ENCODE results near the gene AKNAD1.
"Not testable (repeated sequence)": the region's sequence is repeated elsewhere in the genome, so short reads cannot be mapped to it uniquely, and the experiment has no call there.

The AKNAD1 gene

GRCh38 chr1:108785880-108786279 lies 71.0 kb downstream of the AKNAD1 start:
- no peak for DNase-seq (ENCODE audit: low read depth in 2 of 2)

DNA sequence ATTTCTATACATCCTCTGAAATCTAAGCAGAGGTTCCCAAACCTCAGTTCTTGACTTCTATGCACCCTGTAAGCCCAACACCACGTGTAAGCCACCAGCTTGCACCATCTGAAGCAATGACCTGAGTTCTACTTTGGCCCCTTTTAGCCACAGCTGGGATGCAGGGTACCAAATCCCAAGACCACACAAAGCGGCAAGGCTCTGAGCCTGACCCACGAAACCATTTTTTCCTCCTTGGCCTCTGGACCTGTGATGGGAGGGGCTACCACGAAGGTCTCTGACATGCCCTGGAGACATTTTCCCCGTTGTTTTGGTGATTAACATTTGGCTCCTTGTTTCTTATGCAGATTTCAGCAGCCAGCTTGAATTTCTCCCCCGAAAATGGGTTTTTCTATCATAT lies 71.6 kb downstream of the AKNAD1 start:
- no peak for DNase-seq (ENCODE audit: low read depth in 2 of 2)

DNA sequence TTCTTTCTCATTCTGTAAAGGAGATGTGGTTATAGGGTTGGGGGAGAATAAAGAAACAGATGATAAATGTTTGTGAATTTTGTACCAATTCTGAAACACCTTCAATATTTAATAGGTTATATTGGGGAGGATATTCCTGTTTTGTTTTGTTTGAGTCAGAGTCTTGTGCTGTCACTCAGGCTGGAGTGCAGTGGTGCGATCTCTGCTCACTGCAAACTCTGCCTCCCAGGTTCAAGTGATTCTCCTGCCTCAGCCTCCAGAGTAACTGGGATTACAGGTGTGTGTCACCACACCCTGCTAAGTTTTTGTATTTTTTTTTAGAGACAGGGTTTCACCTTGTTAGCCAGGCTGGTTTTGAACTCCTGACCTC lies 75.3 kb downstream of the AKNAD1 start:
- DNase-seq (ENCODE audit: low read depth in 2 of 2) = not testable (repeated sequence)

- DNase-seq (ENCODE audit: low read depth in 2 of 2) = no peak
Measured at GRCh38 chr1:108780937-108781574, 75.8 kb downstream of the AKNAD1 start.

DNA sequence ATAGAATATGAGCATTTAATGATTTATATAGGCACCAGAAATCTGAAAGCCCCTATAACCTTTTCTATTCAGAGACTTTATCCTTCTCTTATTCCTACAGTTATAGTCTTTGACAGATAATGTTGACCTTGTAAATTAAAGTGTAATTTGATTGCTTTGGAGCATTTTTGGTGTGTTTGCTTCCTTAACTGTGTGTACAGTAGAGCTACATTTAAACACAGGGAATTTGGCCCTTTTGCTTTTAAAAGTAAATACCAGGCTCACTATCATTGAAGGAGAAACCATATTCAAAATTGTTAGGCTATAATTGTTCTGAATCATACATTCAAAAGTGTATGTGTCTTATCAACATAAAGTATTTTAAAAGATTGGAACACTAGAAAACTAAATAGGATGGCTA lies 77.4 kb downstream of the AKNAD1 start:
- DNase-seq (ENCODE audit: low read depth in 2 of 2) = no peak

- DNase-seq (ENCODE audit: low read depth in 2 of 2) = no peak
Measured at GRCh38 chr1:108777839-108778238, 79.1 kb downstream of the AKNAD1 start.

- DNase-seq (ENCODE audit: low read depth in 2 of 2) = no peak
Measured at GRCh38 chr1:108767708-108768107, 89.2 kb downstream of the AKNAD1 start.

DNA sequence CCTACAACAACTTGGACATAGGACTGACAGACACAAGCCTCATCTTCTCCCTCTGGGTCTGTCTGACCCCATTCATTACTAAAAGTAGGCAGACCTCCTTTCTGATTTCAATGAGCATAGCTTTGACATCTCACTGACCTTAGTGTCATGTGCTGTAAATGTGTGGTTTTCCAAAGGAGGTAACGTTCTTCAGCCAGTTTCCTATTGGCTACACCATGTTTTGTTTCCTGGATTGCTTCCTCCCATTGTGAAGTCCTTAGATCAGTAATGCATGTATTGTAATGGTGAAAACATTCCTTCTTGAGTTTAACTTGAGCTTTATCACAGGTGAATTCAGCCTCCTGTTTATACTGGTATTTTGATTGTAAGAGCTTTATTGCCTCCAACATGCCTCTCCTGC lies 89.8 kb downstream of the AKNAD1 start:
- no peak for DNase-seq (ENCODE audit: low read depth in 2 of 2)

All from stimulated activated CD8-positive, alpha-beta memory T cell treated with anti-CD3 and anti-CD28 coated beads, Interleukin-7, amount 100 ng/mL, for 4 hours (primary cell).